GM19438 (cell line): ENCODE results near the gene GALM.
"Not testable (repeated sequence)": the region's sequence is repeated elsewhere in the genome, so short reads cannot be mapped to it uniquely, and the experiment has no call there.

Source experiments
- ATAC-seq: cut with Tn5 transposase; IDR thresholded peaks from one replicate; pipeline ENCODE4 v1.9.1; 2021; ENCODE audit warnings: low read depth; ENCODE audit not compliant: unreplicated experiment

The GALM gene

GRCh38 chr2:38737000-38737698 is 71.2 kb downstream of the GALM start:
- ATAC-seq = not testable (repeated sequence)

DNA sequence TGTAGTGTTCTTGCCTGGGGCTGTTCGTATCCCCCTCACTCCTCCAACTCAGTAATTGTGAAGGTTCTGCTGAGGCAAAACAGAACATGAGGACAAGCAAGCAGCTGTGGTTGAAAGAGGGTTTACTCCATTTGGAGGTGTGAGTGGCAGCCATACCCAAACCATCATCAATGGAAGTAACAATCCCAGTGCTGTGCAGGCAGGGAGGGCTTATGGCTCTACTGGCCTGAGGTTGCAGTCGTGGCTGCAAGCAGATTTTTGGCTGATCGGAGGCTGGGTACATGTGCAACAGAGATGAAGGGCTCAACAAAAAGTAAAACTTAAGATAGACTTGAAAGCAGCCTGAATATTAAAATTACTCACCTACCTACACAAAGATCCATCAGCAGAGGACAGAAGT is 72.0 kb downstream of the GALM start:
- ATAC-seq = no peak

GRCh38 chr2:38739524-38739923 is 73.6 kb downstream of the GALM start:
- ATAC-seq = no peak

- ATAC-seq = no peak
Observed at GRCh38 chr2:38740851-38741731, 75.2 kb downstream of the GALM start.

DNA sequence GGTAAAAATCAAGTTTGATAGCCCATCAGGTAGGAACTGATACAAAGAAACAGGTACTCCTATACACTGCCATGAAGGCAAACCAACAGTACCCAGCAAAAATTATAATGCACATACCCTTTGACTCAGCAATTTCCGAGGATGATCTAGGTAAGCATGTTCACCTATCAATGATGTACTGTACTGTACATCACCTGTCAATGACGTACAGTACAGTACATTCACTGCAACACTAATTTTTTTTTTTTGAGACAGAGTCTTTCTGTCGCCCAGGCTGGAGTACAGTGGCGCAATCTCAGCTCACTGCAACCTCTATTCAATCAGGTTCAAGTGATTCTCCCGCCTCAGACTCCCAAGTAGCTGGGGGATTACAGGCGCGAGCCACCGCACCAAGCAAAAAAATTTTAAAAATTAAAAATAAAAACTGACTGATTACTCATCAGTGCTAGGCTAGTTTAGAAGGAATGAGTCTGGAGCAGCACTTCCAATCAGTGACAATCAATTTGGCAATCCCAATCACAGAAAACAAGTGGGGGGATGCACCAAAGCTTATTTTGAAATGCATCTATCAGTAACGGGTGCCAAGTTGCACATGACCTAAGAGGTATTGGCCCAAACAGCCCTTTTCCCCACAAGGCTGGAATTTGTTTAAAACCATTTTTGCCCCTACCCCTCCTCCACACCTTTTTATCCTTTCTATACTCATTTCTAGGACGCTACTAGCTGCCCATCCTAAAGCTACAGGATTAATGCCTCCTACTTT is 77.1 kb downstream of the GALM start:
- ATAC-seq = no peak

DNA sequence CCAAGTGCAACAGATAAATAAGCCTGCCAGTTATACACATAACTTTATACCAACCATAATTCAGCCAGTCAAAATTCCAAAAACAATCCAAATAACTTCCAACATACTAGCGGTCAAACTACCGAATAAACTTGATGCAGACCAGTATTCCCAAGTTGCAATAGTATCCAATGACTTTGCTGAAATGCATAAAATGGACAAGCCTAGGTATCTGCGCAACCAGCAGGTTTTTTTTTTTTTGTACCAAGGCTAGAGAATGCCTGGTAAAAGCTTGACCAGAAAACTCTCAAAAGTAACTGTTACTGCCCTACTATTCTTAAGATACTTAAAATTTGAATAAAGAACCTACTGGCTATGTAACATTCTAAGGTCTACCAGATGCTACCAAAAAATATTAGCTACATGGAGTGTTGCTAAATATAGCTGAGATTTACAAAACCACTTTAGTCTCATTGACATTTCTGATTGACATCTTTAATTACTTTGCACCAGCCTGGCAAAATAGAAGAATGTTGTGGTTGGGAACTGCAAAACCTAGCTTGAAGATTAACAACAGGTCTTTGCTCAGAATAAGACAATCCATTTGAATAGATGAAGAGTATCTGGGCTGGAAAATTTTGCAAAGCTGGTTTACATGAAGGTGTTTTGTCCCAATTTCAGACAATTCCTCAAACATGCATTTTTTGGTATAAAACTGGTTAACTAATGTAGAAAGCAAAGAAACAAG is 77.9 kb downstream of the GALM start:
- ATAC-seq = no peak

DNA sequence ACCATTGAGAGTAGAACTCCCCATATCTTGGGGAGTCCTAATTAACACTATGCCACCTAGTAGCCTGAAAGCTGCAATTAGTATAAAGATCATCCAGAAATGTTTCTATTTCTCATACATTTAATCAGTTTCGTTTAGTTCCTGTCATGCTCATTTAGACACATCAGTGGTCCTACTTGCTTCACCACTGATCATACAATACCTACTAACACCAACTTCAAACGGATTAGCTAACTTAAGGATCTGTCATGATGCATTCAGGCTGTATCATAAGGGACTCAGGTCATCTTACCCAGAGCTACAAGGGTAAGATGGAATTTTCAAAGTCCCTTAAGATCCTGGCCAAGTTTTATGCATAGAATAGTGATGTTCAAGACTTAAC is 78.5 kb downstream of the GALM start:
- ATAC-seq = no peak

- ATAC-seq = no peak
Observed at GRCh38 chr2:38745267-38745666, 79.4 kb downstream of the GALM start.

GRCh38 chr2:38747007-38747424 is 81.1 kb downstream of the GALM start:
- no peak for ATAC-seq

DNA sequence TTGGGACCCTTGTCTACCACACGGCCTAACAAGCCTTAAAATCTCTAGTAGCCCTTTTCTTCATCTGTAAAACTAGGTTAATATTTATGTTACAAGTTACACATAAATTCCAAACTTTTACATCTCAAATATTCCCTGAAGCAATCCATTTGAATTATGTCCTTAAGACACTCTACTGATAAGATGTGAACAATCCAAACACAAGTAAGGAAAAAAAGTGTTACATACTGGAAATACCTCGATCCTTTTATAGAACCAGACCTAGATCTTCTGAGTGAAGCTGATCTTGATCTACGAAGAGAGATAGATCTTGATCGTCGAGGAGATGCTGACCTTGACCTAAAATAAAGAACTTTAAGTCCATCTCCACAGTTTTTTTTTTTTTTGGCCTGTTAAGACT is 81.9 kb downstream of the GALM start:
- ATAC-seq = no peak

GRCh38 chr2:38748391-38748790 is 82.5 kb downstream of the GALM start:
- ATAC-seq = no peak

- no peak for ATAC-seq
Observed at GRCh38 chr2:38748943-38749804, 83.3 kb downstream of the GALM start.

DNA sequence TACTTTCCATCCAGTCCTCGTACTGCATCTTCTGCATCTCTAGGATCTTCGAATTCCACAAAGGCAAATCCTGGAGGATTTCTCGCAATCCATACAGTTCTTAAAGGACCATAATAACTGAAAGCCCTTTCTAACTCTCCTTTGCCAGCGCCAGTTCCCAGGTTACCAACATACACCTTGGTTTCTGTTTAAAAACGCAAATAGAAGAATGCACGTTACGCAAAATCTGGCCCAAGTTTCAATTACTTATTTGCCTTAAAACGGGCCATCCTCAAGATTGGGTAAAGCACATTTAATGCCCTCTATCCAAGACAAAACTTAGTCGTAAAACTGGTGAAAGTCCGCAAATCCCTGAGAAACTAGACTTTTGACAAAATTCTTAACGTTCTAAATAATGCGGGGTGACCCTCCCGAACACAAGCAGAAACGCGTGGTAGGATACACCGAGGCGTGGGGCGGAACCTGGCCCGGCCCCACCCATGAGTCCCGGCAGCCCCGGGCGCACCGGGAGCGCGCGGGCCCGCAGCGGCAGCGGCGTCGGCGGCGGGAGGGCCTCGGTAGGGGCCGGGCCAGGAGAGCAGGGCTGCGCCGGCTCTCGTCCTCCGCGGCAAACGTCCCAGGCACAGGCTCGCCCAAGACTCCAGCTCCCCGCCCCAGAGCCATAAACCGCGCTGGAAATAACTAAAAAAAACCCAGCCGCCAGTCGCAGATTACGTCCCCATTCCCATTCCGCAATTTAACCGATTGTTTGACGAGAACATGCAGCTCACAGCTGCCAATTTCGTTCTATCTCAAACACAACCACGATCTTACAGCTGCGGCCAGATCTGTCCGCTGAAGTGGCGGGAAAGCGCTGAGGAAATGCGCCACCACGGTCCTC is 84.3 kb downstream of the GALM start:
- peak; percentile 37 for ATAC-seq

GRCh38 chr2:38750891-38751595 is 85.1 kb downstream of the GALM start, which contains the start of gene SRSF7:
Gene SRSF7, minus strand, starts transcription at chr2:38751361. Its CDS starts 105 bp downstream, at chr2:38751256.
- ATAC-seq = peak; percentile 75

DNA sequence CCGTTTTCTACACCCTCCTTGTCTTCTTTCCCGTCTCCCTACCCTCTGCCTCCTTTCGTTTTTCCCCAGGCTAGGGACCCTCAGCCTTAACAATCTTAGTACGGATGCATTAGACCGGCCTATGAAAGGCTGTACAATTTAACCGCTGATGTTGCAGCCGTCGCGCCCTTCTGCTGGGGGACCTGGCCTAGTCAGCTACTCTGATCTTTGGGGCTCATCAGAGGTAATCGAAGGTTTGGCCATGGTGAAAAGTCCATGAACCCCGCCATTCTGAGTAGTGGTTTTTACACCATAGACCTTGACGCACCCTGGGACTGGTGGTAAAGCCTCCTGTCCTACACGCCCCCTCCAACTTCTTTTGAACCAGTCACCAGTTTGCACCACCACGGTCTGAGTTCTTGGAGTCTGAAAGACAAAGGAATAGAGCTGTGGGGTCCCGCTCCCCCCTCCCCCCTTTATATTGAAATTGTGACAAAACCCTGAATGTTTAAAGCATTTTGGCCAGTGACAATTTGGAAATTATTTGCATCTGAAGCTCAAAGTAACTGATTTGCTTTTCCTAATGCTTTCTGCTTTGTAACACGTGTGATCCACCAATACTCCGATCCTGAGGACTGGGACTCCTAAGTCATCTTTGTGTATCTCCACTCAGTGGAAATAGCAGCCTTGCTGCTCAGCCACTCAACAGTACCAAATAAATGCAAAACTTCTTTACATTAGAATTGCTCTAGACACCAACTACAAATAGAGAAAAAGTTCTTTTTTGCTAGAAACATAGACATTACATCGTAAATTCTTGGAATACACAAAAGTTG is 85.9 kb downstream of the GALM start:
- ATAC-seq = peak; percentile 27

DNA sequence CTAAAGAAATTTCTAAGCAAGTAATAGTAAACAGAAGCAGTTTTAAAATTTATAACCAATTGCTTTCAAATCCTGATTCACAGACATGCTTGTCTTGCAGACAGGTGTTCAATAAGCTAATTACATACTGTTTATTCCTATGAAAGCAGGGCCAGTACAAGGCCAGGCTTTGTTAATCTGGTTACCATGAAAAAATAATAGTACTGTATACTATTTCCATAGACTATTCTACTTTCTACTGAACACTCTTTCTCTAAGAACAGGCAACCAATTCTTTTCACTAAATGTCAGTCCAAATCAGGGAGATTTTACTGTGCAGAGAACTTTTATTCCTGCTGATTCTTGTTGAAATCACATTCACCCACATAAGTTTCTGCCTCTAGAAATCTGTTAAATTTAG is 88.1 kb downstream of the GALM start:
- ATAC-seq = no peak

GRCh38 chr2:38754506-38754905 is 88.6 kb downstream of the GALM start:
- no peak for ATAC-seq
